HG03159 (cell line): ENCODE measurements around the gene RNF217.
"Not testable (repeated sequence)": the region's sequence is repeated elsewhere in the genome, so short reads cannot be mapped to it uniquely, and the experiment has no call there.

Experiments
- ATAC-seq: cut with Tn5 transposase; IDR thresholded peaks from one replicate; pipeline ENCODE4 v1.9.1; 2021; ENCODE audit warnings: mild to moderate bottlenecking, moderate library complexity; ENCODE audit not compliant: unreplicated experiment

Gene RNF217

GRCh38 chr6:124962639-124963415, 590 bp downstream of the RNF217 start:
- ATAC-seq = no peak

DNA sequence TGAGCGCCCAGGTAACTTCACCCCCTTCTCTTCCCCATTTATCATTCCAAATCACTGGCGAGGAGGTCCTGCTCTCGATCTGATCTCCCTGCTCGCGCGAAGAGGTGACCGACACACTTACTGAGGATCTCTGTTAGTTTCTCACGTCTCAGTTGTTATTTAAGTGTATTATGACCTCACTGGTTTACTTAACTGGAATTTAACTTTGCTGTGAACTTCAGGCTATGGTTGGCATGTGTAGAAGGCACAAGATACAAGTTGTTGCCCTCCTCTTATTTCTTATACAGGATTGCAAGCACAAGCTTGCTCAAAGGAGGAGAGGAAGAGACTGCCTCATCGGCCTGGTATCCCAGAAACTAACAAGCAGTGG, 1.2 kb downstream of the RNF217 start:
- ATAC-seq = no peak

- no peak for ATAC-seq
Observed at GRCh38 chr6:124963831-124964763, 1.9 kb downstream of the RNF217 start.

DNA sequence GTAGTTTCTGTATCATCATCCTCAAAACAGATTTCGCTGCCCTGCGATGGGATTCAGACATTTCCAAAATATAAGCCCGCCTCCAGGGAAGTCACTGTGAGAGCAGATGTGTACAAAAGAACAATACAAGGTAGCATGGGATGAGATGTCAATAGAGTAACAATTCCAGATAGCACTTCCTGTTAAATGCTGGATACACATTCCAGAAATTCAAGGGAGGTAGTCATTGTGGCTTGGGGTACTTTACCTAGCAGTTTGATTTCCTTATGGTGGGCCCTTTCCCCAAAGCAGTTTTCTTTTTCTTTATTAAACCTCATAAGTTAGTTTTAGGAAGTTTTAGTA, 2.5 kb downstream of the RNF217 start:
- ATAC-seq = no peak

DNA sequence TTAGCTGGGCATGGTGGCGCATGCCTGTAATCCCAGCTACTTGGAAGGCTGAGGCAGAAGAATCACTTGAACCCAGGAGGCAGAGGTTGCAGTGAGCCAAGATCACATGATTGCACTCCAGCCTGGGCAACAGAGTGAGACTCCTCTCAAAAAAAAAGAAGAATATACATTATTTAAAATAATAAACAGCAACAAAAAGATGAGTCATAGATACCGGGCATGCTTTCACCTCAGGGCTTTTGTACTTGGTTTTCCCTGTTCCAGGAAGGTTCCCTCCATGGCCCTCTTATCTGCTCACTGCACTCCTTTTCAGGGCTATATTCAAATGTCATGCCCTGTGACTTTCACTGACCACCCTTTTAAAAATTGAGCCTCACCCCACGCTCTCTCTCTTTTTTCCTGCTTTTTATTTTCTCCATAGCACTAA, 3.2 kb downstream of the RNF217 start:
- not testable (repeated sequence) for ATAC-seq

DNA sequence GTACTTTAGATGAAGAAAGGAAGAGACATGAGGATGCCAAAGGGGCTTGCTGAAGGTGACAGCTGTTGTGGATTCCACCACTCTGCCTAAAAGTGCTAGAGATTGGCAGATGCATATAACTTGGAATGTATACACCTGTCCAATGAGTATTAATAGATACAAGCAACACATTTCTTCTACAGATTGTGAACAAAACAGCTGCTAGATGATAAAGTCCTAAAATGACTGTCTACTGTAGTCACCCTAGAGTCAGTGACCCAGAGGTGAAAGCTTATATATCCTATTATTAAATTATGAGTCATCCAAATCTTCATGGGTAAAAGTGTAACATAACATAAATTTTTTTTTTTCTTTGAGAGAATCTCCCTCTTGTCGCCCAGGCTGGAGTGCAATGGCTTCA, 5.2 kb downstream of the RNF217 start:
- no peak for ATAC-seq

GRCh38 chr6:124968401-124968800, 6.2 kb downstream of the RNF217 start:
- ATAC-seq = no peak

- ATAC-seq = no peak
Observed at GRCh38 chr6:124970243-124970642, 8.0 kb downstream of the RNF217 start.

GRCh38 chr6:124970763-124971162, 8.5 kb downstream of the RNF217 start:
- no peak for ATAC-seq

DNA sequence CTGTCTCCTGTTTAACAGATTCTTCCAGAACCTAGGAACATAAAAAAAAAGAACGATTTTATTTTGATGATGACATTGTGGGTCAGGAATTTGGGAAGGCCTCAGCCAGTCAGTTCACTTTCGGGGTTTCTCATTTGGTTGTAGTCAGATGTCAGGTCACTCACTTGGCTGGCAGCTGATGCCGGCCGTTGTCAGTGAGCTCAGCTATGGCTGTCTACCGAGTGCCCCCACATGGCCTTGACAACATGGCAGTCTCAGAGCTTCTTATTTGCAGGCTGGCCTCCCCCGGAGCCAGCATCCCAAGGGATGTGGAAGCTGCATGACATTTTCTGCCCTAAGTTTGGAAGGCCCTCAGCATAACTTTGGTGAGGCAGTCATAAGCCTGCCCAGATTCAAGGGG, 11.5 kb downstream of the RNF217 start:
- ATAC-seq = no peak

DNA sequence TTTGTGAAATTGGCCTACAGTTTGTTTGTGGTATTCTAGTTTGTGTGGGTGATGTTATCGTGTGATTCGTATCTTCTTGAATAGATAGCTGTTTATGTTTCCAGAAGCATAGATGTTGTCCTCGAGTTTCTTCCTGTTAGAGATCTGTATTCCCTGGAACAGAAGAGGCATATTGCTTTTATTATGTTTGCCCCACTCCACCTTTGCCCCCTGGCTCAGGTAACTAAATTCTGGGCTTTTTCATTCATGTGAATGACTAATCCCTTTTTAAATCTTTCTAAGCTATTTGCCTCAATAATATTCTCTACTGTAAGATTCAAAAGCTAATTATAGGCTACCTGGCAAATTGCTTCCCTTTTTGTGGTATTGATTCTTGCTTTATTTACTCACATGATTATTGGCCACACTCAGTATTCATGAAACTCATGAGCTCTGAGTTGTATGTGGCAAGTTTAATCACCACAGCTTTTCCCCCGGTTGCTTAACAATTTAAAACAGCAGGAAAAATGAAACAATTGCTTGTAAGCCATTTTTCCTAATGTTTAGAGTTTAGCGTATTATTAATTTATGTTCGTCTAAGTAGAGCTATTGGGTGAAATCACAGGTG, 12.6 kb downstream of the RNF217 start:
- no peak for ATAC-seq

DNA sequence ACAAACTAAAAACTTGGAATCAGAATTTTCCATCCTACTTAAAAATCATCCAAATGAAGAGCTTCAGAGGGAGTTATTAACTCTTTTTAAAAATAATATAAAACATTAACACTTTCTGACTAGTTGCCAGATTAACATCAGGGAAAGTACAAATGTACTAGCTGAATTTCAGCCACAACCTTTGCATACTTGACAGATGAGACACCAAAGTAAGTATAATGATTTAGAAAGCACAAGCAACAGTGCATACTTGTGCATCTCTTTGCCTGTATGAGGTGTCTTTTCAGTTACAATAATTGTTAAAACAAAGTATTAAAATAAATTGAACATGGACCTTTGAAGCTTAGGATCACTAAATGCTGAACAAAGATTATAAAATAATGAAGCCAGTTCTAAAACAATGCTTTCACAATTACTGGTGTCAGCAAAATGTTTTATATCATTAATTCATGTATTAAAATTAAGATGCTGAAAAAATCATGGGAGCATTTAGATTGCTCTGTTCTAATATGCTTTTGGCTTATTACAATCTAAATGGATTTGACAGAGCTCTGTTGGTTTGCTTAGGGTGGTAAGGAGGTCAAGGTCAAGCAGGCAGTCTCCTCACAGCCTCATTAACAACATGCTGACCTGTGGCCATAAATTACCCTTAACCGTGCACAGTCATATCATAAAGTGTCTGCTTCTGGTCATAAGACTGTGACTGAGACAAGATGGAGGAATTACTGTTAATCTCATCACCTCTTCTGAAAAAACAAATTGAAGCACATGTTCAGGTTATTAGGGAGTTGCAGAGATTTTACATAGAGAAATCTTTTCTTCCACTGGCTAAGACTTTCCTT, 15.1 kb downstream of the RNF217 start:
- no peak for ATAC-seq

DNA sequence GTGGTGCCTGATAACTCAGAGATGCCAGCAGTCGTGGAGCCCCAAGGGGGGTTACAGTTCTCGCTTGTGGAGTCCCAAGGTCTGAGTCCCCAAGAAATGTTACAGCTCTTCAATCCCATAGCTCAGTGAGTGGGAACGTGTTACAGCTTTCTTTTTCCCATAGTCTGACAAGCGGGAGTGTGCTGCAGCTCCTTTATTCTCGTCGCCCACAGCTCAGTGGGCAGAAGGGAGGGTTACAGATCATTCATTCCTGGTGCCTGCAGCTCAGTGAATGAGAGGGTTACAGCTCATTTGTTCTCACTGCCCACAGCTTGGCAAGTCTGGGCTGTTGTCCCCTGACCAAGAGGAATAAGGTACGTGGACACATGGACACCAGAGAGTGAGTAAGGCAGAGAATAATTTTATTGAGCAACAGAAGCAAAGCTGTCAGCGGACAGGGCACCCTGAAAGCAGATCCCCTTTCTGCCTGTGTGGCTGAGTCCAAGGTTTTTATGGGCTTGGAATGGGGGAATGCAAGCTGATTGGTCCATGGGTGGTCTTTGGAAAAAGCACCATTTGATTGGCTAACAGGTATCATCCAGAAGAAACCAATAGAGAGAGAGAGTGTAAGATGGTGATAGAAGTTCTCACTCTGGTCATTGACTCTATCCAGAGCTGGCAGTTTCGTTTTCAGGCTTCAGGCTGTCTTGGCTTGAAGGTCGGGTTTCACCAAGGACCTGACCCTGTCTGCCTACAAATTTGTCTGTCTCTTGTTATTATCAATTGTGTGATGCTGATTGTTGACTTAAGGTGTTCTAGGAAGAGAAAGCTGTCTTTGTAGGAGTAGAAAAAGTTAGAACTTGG, 16.4 kb downstream of the RNF217 start:
- no peak for ATAC-seq

DNA sequence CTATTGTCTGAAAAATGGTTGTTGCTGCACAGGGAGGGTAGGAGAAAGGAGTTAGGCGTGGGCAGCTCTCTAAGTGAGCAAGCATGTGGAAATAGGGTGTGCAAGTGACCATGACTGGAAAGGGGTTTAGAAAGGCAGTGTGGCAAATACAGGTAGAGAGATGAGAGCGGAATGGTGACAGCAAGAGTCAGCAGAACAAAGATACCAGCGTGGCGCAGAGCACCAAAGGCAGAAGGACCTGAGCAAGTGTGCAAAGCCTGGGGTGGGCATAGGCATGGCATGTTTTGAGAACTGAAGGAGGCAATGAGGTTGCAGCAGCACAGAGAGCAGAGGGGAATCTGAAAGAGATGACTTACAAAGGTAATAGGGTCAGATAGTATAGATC, 17.0 kb downstream of the RNF217 start:
- no peak for ATAC-seq

- ATAC-seq = no peak
Observed at GRCh38 chr6:124982669-124983068, 20.4 kb downstream of the RNF217 start.

DNA sequence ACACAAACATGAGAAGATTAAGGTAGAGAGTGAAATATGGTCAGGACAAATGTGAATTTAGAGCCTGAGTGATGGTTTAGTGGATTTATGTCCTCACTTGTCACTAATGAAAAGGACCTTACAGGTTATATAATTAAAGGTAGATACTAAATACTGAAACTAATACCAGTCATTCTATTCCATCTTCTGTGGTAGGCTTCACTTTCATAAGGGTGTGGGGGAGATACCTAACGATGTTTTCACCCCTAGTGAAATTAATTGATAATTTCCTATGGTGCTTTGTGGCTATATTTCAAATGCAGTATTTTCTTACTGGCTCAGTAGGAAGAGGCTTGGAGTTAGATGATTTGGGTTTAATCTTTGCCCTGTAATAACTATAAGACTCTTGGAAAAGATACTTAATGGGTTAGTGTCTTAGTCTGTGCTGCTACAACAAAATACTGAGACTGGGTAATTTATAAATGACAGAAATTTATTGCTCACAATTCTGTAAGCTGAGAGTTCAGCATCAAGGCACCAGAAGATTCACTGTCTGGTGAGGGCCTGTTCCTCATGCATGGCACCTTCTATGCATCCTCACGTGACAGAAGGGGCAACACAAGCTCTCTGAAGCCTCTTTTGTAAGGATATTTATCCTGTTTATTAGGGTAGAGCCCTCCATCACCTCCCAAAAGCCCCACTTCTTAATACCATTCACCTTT, 21.3 kb downstream of the RNF217 start:
- ATAC-seq = peak; percentile 87

GRCh38 chr6:124984668-124985338, 22.6 kb downstream of the RNF217 start:
- no peak for ATAC-seq

DNA sequence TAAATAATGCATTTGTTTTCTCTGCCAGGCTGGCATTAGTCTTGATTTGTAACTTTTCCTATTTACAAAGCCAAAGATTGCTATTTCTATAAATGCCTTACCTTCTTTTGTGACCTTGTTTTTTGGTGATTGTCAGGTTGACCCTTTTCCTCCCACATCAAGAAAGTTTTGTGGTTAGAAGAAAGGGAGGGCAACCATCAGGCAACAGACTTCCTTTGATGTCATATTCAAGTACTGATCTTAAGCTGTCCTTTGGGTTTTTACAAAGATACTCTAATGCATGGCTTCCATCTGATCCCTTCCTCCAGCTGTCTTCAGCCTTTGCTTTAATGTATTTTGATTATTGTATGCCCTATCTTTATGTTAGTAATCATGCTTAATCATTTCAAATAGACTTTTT, 23.9 kb downstream of the RNF217 start:
- ATAC-seq = no peak

DNA sequence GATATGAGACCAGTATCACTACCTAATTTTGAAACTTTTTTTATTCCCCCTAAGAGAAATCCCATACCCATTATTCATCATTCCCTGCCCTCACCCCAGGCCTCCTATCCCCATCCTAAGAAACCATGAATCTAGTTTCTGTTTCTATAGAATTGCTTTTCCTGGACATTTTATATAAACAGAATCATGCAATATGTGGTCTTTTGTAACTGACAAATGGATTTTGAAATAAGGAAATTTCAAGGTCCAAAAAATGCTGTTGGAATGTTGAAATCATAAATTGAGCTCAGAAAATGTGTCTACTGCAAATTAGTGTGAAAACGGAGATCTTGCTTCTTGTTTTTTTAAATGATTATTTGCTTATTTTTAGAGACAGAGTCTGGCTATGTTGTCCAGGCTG, 25.1 kb downstream of the RNF217 start:
- ATAC-seq = no peak
